Airway epithelial cell (primary cell): ENCODE data around the gene OR10C1. TPM values are rescaled to one million over a fixed set of nuclear protein-coding genes. Genes with fewer than 3 reads are reported as not detected.

Experiments used
- total RNA-seq: library from RNA; depleted of rRNA; stranded (reverse); fragments of >200 nt; gene quantifications from 2 replicates; pipeline ENCODE4 v1.2.3, GENCODE V29; 2015

Gene OR10C1, protein sequence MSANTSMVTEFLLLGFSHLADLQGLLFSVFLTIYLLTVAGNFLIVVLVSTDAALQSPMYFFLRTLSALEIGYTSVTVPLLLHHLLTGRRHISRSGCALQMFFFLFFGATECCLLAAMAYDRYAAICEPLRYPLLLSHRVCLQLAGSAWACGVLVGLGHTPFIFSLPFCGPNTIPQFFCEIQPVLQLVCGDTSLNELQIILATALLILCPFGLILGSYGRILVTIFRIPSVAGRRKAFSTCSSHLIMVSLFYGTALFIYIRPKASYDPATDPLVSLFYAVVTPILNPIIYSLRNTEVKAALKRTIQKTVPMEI
- total RNA-seq: not detected in 2 replicates

DNA sequence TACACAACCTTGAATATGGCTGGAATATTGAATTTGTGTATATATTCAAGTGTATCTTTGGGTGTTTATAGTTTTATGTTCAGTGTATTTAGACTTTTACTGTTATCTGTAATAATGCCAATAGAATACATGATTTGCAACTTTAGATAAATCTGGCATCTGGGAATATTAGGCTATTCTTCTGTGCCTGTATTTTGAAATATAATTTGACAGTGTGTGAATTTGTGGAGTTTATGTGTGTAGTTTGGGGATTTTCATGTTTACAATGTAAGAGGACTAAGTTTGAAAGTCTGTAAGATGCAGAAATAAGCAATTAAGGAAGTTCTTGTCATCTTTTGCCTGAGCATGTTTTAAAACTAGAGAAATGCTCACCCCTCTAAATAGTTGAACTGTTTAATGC is at the start of gene OR10C1:
Gene OR10C1 (plus strand): TSS at position 301 of the 400 bp plus-strand sequence. CDS start 710 bp downstream, outside the sequence.

DNA sequence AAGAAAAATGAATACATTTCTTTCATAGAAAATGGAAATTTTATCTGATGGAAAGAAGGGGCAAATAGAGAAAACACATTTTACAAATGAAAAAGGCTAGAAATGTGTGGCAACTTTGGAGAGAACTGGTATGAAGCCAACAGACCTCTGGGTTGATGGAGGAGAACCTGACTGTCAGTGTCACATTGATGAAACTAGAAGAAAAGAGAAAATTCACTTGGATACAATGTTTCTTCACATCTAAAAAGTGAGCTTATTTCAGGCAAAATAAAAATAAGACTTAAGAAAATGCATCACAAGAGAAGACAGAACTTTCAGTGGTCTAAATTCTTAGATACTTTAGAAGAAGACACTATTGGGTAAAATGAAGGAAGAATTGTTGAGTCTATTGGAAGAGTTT is 43.8 kb upstream of the OR10C1 start, which contains the start of gene OR12D2:
Gene OR12D2 (plus strand): TSS at position 301 of the 400 bp plus-strand sequence. CDS start 1,069 bp downstream, outside the sequence.

DNA sequence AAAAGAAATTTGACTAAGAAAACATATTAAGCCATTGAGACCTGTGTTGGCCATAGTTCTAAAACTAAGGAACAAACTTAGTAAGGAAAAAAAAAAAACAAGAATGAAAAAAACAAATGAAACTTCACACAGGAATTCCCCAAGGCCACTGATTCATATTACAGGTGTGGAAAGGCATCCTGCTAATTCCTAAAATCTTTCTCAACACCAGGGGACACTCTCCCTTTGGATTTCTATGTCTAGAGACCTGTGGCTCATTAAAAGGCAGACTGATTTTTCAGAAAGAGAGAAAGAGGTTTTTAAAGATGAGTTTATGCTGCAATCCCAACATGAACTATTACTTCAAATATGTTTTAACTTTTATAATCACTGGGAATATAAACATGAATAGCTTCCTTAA is 24.5 kb upstream of the OR10C1 start, which contains the start of gene OR12D1:
Gene OR12D1 (plus strand): TSS at position 341 of the 400 bp plus-strand sequence.

DNA sequence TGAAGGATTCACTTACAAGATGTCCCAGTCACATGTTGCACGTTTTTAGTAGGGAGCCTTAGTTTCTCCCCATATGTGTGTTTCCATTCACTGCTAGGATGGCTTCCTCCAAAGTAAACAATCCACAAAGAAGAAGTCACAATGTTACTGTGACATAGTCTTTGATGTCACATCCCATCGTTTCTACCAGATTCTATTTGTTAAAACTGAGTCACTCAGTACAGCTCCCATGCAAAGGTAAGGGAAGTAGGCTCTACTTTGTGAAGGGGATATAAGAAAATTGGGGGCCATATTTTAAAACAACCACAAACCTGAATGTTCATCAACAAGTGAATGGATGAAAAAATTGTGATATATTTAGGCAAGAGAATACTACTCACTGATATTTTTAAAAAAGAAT is 17.9 kb downstream of the OR10C1 start, which contains the start of the genes OR11A1 and OR2H1:
Gene OR11A1 (minus strand): TSS at position 101 of the 400 bp plus-strand sequence. CDS start 29,430 bp downstream, outside the sequence.
Gene OR2H1 (plus strand): TSS at position 185 of the 400 bp plus-strand sequence. CDS start 4,615 bp downstream, outside the sequence.

DNA sequence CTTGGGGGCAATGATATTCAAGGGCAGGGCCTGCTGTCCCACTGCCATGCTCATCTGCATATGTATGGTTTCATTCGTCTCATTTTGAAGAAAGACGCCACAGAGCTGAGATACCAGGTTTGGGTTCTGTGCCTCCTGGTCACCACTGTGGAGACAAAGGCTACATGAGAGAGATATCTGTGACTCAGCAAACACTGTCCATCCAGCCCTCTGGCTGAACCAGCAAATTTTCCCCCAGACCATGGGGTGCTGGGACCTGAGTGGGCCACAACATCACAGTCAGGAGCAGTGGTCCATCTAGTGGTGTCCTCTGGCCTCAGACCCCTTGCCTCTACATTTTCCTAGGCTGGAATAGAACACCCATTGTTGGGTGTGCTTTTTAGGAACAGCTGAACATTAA is 48.6 kb downstream of the OR10C1 start, which contains the start of gene MAS1L:
Gene MAS1L (minus strand): TSS at position 297 of the 400 bp plus-strand sequence. CDS start 54 bp downstream, at position 243.

Other genes with a start within 250 kb of the OR10C1 start
- gene OR14J1, start 137.6 kb upstream of the OR10C1 start, total RNA-seq: not detected in 2 replicates
- gene OR5V1, start 70.4 kb upstream of the OR10C1 start, total RNA-seq: not detected in 2 replicates
- not detected in 2 replicates for gene OR12D3, start 64.0 kb upstream of the OR10C1 start, total RNA-seq
- not detected in 2 replicates for gene OR12D2, start 43.7 kb upstream of the OR10C1 start, total RNA-seq
- not detected in 2 replicates for gene OR12D1, start 24.4 kb upstream of the OR10C1 start, total RNA-seq
- gene OR11A1, start 17.8 kb downstream of the OR10C1 start, total RNA-seq: not detected in 2 replicates
- gene OR2H1, start 17.8 kb downstream of the OR10C1 start, total RNA-seq: not detected in 2 replicates
- gene MAS1L, start 48.6 kb downstream of the OR10C1 start, total RNA-seq: not detected in 2 replicates
- gene UBD, start 120.4 kb downstream of the OR10C1 start, total RNA-seq: not detected in 2 replicates
- not detected in 2 replicates for gene OR2H2, start 145.8 kb downstream of the OR10C1 start, total RNA-seq
- 4.4 and 4.8 TPM in 2 replicates for gene GABBR1, start 193.9 kb downstream of the OR10C1 start, total RNA-seq
- not detected in 2 replicates for gene MOG, start 217.8 kb downstream of the OR10C1 start, total RNA-seq
- 0.42 and 1.3 TPM in 2 replicates for gene ZFP57, start 241.8 kb downstream of the OR10C1 start, total RNA-seq